ENCODE measurements around the gene MRGPRF. TPM values are rescaled to one million over a fixed set of nuclear protein-coding genes. Genes with fewer than 3 reads are reported as not detected.

Gene MRGPRF
- total RNA-seq = not detected

- DNase-seq = peak; percentile 23
- no peaks in the 10 kb centered on the region for H3K4me1 Mint-ChIP-seq
- peaks cover 37% of the 10 kb centered on the region for H3K27me3 Mint-ChIP-seq
- H3K4me3 Mint-ChIP-seq = no peak within 1 kb of the TSS
- no peaks in the 10 kb centered on the region for H3K9me3 Mint-ChIP-seq
- no peak within 1 kb of the TSS for H3K27ac Mint-ChIP-seq
- no peaks in the 10 kb centered on the region for H3K36me3 Mint-ChIP-seq
Measured at GRCh38 chr11:69013009-69013951, at the start of gene MRGPRF. MRGPRF (minus strand) TSS chr11:69013246; CDS start chr11:69009901, 3,345 bp downstream.

- Mint-ChIP-seq H3K27ac (no peak overlapping the region), H3K4me3 (no peak overlapping the region), H3K9me3 (no peaks in the 10 kb centered on the region), H3K4me1 (no peaks in the 10 kb centered on the region), H3K27me3 (no peaks in the 10 kb centered on the region), H3K36me3 (no peaks in the 10 kb centered on the region)
- no peak for DNase-seq
Measured at GRCh38 chr11:69062169-69062855, 49.3 kb upstream of the MRGPRF start.

- no peak for DNase-seq
- Mint-ChIP-seq H3K9me3 (no peaks in the 10 kb centered on the region), H3K4me3 (no peak overlapping the region), H3K27me3 (no peaks in the 10 kb centered on the region), H3K27ac (peak overlapping the region; percentile 39), H3K4me1 (no peaks in the 10 kb centered on the region), H3K36me3 (no peaks in the 10 kb centered on the region)
Measured at GRCh38 chr11:69061713-69062053, 48.6 kb upstream of the MRGPRF start.

- Mint-ChIP-seq H3K36me3 (no peaks in the 10 kb centered on the region), H3K9me3 (no peaks in the 10 kb centered on the region), H3K27ac (no peak overlapping the region), H3K4me3 (no peak overlapping the region), H3K27me3 (no peaks in the 10 kb centered on the region), H3K4me1 (peaks cover 2% of the 10 kb centered on the region)
- no peak for DNase-seq
Measured at GRCh38 chr11:69060806-69061712, 48.0 kb upstream of the MRGPRF start.

- peaks cover 2% of the 10 kb centered on the region for H3K4me1 Mint-ChIP-seq
- H3K4me3 Mint-ChIP-seq = no peak overlapping the region
- no peak for DNase-seq
- H3K36me3 Mint-ChIP-seq = no peaks in the 10 kb centered on the region
- no peaks in the 10 kb centered on the region for H3K9me3 Mint-ChIP-seq
- no peak overlapping the region for H3K27ac Mint-ChIP-seq
- no peaks in the 10 kb centered on the region for H3K27me3 Mint-ChIP-seq
Measured at GRCh38 chr11:69059985-69060384, 46.9 kb upstream of the MRGPRF start.

- Mint-ChIP-seq H3K9me3 (no peaks in the 10 kb centered on the region), H3K27me3 (no peaks in the 10 kb centered on the region), H3K4me3 (no peak overlapping the region), H3K27ac (no peak overlapping the region), H3K4me1 (peaks cover 2% of the 10 kb centered on the region), H3K36me3 (no peaks in the 10 kb centered on the region)
- no peak for DNase-seq
Measured at GRCh38 chr11:69059429-69059828, 46.4 kb upstream of the MRGPRF start.

- Mint-ChIP-seq H3K4me3 (no peak overlapping the region), H3K27me3 (no peaks in the 10 kb centered on the region), H3K27ac (no peak overlapping the region), H3K9me3 (no peaks in the 10 kb centered on the region), H3K4me1 (peaks cover 2% of the 10 kb centered on the region), H3K36me3 (no peaks in the 10 kb centered on the region)
- no peak for DNase-seq
Measured at GRCh38 chr11:69058511-69059270, 45.6 kb upstream of the MRGPRF start.

GRCh38 chr11:69057801-69058200, 44.8 kb upstream of the MRGPRF start:
- H3K27ac Mint-ChIP-seq = no peak overlapping the region
- no peaks in the 10 kb centered on the region for H3K27me3 Mint-ChIP-seq
- no peak overlapping the region for H3K4me3 Mint-ChIP-seq
- DNase-seq = no peak
- H3K9me3 Mint-ChIP-seq = no peaks in the 10 kb centered on the region
- H3K4me1 Mint-ChIP-seq = peaks cover 2% of the 10 kb centered on the region
- no peaks in the 10 kb centered on the region for H3K36me3 Mint-ChIP-seq

GRCh38 chr11:69057236-69057635, 44.2 kb upstream of the MRGPRF start:
- H3K27me3 Mint-ChIP-seq = no peaks in the 10 kb centered on the region
- DNase-seq = no peak
- H3K27ac Mint-ChIP-seq = no peak overlapping the region
- no peak overlapping the region for H3K4me3 Mint-ChIP-seq
- no peaks in the 10 kb centered on the region for H3K9me3 Mint-ChIP-seq
- no peaks in the 10 kb centered on the region for H3K36me3 Mint-ChIP-seq
- H3K4me1 Mint-ChIP-seq = peaks cover 5% of the 10 kb centered on the region

- H3K9me3 Mint-ChIP-seq = no peaks in the 10 kb centered on the region
- no peaks in the 10 kb centered on the region for H3K27me3 Mint-ChIP-seq
- no peak overlapping the region for H3K27ac Mint-ChIP-seq
- H3K4me3 Mint-ChIP-seq = no peak overlapping the region
- H3K36me3 Mint-ChIP-seq = no peaks in the 10 kb centered on the region
- peak; percentile 22 for DNase-seq
- peaks cover 17% of the 10 kb centered on the region for H3K4me1 Mint-ChIP-seq
Measured at GRCh38 chr11:69055598-69056516, 42.8 kb upstream of the MRGPRF start.

GRCh38 chr11:69055212-69055586, 42.2 kb upstream of the MRGPRF start:
- H3K4me1 Mint-ChIP-seq = peaks cover 18% of the 10 kb centered on the region
- no peak for DNase-seq
- H3K9me3 Mint-ChIP-seq = no peaks in the 10 kb centered on the region
- H3K4me3 Mint-ChIP-seq = no peak overlapping the region
- no peak overlapping the region for H3K27ac Mint-ChIP-seq
- H3K36me3 Mint-ChIP-seq = no peaks in the 10 kb centered on the region
- H3K27me3 Mint-ChIP-seq = no peaks in the 10 kb centered on the region

- Mint-ChIP-seq H3K4me3 (no peak overlapping the region), H3K27me3 (no peaks in the 10 kb centered on the region), H3K4me1 (peaks cover 23% of the 10 kb centered on the region), H3K27ac (no peak overlapping the region), H3K36me3 (no peaks in the 10 kb centered on the region), H3K9me3 (no peaks in the 10 kb centered on the region)
- DNase-seq = no peak
Measured at GRCh38 chr11:69054397-69055211, 41.6 kb upstream of the MRGPRF start.
